Duodenal mucosa (tissue), 2 donors: Measurements from ENCODE around the gene RIMBP2.

Source experiments
- H3K27ac ChIP-seq: one replicate; pipeline ENCODE4 v1.7.0; 2013; ENCODE audit warnings: low read depth, low read length
- H3K27me3 ChIP-seq, 2 donors: one replicate each; pipeline ENCODE4 v1.7.0; 2013; ENCODE audit warnings: low read length in 2 of 2, control low read depth in 1 of 2; ENCODE audit not compliant: insufficient read depth in 2 of 2, control insufficient read depth in 1 of 2
- H3K36me3 ChIP-seq, 2 donors: one replicate each; pipeline ENCODE4 v1.7.0; 2013; ENCODE audit warnings: low read length in 2 of 2, control low read depth in 1 of 2; ENCODE audit not compliant: insufficient read depth in 2 of 2, control insufficient read depth in 1 of 2
- H3K4me1 ChIP-seq, 2 donors: one replicate each; pipeline ENCODE4 v1.7.0; 2013; ENCODE audit warnings: low read length in 2 of 2, control low read depth in 1 of 2; ENCODE audit not compliant: insufficient read depth in 2 of 2, control insufficient read depth in 1 of 2
- H3K4me3 ChIP-seq, 2 donors: one replicate each; pipeline ENCODE4 v1.7.0; 2013; ENCODE audit warnings: low read length in 2 of 2, low read depth in 1 of 2
- H3K9ac ChIP-seq, 2 donors: one replicate each; pipeline ENCODE4 v1.7.0; 2013; ENCODE audit warnings: low read length in 2 of 2, low read depth in 1 of 2
- H3K9me3 ChIP-seq, 2 donors: one replicate each; pipeline ENCODE4 v1.7.0; 2013; ENCODE audit warnings: low read length in 2 of 2, control low read depth in 1 of 2; ENCODE audit not compliant: control insufficient read depth in 1 of 2

The RIMBP2 gene

DNA sequence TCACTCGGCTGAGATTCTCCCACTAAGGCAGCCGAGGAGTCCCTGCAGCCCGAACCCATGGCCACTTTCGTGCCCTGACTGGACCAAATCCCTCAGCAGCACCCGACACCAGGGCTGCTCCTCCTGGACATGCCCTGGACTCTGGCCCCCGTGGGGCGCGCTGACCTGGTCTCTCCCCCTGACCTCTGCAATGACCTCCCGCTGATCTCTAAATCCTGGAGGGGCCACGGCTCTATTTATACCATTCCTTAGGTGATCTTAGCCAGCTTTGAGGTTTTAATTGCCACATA, 230.0 kb downstream of the RIMBP2 start:
- H3K36me3 ChIP-seq, result no peaks in the 10 kb centered on the region
- H3K27ac ChIP-seq, result no peak overlapping the region
- H3K9me3 ChIP-seq, result no peaks in the 10 kb centered on the region
- H3K4me1 ChIP-seq, result no peaks in the 10 kb centered on the region
- no peaks in the 10 kb centered on the region for H3K27me3 ChIP-seq
- no peak overlapping the region for H3K9ac ChIP-seq
- H3K4me3 ChIP-seq, result no peak overlapping the region

DNA sequence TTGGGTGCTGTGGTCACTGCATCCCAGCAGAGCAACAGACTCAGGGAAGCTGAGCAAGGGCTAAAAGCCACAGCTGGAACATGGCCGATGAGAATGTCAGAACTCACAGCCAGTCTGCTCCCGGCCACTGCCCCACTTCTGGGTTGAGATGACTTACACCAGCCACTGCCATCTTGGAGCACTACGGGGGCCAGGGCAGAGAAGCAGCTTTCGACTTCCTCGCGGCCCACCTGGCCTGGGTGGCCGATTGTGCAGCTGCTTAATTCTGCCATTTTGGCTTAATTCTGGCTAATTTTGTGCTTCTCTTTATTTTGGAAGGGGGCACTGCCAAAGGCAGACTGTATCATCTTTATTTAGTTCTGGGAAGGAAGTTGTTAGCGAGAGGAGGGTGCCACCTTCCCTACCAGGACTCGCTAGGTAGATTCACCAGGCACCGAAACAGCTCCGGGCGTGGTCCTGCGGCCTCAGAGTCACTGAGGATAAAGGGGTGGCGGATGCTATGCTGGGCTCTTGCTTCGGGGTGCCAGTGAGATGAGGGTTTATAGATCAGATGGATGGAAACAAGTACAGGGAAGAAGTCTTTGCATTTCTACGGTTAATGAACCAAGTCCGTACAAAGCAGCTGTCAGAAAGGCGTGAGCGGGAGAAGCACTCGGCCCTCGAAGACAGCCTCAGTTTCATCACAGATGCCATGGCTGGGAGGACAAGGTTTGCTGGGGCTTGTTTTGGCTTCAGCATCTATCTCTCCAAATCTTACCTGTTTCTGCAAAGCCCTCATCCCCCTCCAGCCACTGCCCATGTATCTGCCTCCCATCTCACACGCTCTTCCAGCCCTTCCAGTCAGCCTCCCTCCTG, 230.6 kb downstream of the RIMBP2 start:
- Histone ChIP-seq H3K9me3 (no peaks in the 10 kb centered on the region), H3K27me3 (no peaks in the 10 kb centered on the region)

DNA sequence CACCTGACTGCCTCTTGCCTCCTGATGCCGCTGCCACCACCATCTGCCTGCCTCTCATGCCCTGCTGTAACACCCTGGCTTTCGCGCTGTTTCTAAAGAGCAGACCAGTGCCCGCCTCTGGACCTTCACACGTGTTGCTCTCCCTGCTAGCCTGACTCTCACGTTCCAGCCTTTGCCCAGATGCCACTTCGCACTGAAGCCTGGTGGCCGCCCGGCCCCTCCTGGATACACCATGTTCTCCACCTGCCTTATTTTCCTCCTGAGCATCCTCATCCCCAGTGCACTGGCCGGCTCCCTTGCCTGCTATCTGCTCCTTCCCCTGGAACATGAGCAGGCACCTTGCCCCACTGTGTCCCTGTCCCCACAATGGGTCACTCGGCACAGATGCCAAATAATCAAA, 231.9 kb downstream of the RIMBP2 start:
- Histone ChIP-seq H3K27ac (no peak overlapping the region), H3K36me3 (no peaks in the 10 kb centered on the region), H3K27me3 (no peaks in the 10 kb centered on the region)

More for the DNA sequence above, 230.6 kb downstream of the RIMBP2 start:
- H3K36me3 ChIP-seq, result no peaks in the 10 kb centered on the region
- no peaks in the 10 kb centered on the region for H3K4me1 ChIP-seq
- no peak overlapping the region for H3K9ac ChIP-seq
- no peak overlapping the region for H3K27ac ChIP-seq
- H3K4me3 ChIP-seq, result no peak overlapping the region

DNA sequence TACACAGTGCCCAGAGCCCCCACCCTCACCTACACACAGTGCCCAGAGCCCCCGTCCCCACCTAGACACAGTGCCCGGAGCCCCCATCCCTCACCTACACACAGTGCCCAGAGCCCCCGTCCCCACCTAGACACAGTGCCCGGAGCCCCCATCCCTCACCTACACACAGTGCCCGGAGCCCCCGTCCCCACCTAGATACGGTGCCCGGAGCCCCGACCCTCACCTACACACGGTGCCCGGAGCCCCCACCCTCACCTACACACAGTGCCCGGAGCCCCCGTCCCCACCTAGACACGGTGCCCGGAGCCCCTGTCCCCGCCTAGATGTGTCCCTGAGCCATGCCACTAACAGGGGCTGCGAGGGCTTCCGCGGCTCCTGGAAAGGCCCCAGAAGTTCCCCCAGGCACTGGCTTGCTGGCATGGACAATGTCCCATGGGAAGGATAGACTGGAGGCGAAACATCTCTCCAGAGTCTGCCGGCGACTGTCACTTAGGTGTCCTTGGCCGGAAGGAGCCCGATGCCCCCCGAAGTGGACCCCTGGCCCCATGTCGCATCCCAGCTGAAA, 232.4 kb downstream of the RIMBP2 start:
- Histone ChIP-seq H3K4me3 (no peak overlapping the region), H3K27ac (no peak overlapping the region), H3K27me3 (no peaks in the 10 kb centered on the region), H3K9ac (no peak overlapping the region), H3K36me3 (no peaks in the 10 kb centered on the region), H3K9me3 (no peaks in the 10 kb centered on the region), H3K4me1 (no peaks in the 10 kb centered on the region)

More for the DNA sequence above, 231.9 kb downstream of the RIMBP2 start:
- Histone ChIP-seq H3K9me3 (no peaks in the 10 kb centered on the region), H3K4me3 (no peak overlapping the region), H3K9ac (no peak overlapping the region), H3K4me1 (no peaks in the 10 kb centered on the region)

DNA sequence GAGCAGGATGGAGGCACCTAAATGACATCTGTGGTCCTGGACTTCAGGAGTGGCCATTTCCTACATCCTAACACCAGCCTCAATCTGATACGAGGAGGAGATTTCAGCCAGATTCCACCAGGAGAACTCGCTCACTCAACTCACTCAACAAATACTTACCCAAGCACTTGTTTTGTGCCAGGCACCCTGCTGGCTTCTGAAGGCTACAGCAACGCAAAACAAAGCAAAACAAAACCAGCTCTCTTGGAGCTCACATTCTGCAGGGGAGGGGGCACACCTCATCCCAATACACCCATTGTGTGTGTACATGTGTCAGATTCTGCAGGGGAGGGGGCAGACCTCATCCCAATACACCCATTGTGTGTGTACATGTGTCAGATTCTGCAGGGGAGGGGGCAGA, 233.7 kb downstream of the RIMBP2 start:
- Histone ChIP-seq H3K9me3 (no peaks in the 10 kb centered on the region), H3K27me3 (no peaks in the 10 kb centered on the region)

DNA sequence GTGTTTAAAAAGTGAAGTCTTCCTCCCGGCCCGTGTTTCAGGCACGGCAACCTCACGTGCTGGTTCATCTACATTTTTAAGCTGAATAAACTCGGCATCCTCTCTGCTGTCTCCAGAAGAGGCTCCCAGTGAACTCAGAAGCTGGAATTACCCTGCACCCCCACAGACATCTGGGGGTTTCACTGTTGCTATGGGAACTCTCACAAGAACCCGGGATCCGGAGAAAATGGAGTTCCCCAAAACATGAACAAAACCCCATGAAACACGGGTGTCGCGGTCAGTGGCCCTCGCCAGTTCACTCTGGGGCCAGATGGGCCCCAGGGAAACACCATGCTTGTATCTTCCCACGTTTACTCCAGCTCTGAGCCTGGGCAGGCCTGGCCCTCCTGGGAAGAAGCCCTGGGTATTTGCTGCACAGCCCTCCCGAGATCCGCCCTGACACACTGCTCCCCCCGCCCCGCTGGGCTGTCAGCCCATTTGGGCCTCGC, 234.7 kb downstream of the RIMBP2 start:
- H3K4me1 ChIP-seq, result no peaks in the 10 kb centered on the region
- H3K9ac ChIP-seq, result no peak overlapping the region
- H3K36me3 ChIP-seq, result no peaks in the 10 kb centered on the region
- H3K27me3 ChIP-seq, result no peaks in the 10 kb centered on the region
- no peak overlapping the region for H3K27ac ChIP-seq
- H3K4me3 ChIP-seq, result no peak overlapping the region
- H3K9me3 ChIP-seq, result no peaks in the 10 kb centered on the region

More for the DNA sequence above, 233.7 kb downstream of the RIMBP2 start:
- Histone ChIP-seq H3K4me1 (no peaks in the 10 kb centered on the region), H3K36me3 (no peaks in the 10 kb centered on the region), H3K9ac (no peak overlapping the region), H3K27ac (no peak overlapping the region), H3K4me3 (no peak overlapping the region)

DNA sequence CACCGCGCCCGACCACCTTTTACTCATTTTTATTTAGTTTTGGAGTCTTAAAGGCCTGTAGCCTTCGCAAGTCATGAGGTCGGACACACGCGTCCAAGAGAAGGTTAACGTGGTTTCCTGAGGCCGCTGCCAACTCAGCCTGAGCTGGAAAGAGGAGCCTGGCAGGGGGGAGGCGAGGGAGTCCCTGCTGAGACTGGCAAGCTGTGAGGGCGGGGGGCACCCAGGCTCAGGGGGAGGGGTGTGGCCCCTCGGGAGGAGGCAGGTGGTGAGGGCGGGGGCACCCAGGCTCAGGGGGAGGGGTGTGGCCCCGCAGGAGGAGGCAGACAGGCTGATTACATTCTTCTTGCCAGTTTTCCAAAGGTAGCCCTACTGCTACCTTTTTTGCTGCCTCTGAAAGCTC, 235.2 kb downstream of the RIMBP2 start:
- Histone ChIP-seq H3K36me3 (no peaks in the 10 kb centered on the region), H3K27me3 (no peaks in the 10 kb centered on the region), H3K27ac (no peak overlapping the region), H3K4me1 (no peaks in the 10 kb centered on the region), H3K9ac (no peak overlapping the region), H3K9me3 (no peaks in the 10 kb centered on the region), H3K4me3 (no peak overlapping the region)

DNA sequence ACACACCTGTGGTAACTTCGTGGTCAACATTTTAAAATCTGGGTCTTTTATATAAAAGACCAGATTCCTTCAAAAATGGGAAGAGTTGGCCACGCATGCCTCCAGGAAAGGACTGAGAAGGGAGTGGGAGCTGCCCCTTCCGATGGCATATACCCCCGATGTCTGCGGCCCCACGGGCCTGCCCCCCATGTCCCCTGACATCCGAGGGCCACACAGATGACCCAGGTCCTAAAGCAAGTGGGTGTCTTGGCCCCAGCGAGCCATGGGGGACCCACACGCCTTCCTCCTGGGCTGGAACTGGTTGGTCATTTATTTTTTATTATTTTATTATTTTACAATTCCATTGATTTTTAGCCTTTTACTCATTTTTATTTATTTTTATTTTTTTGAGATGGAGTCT, 235.9 kb downstream of the RIMBP2 start:
- Histone ChIP-seq H3K4me1 (no peaks in the 10 kb centered on the region), H3K9me3 (no peaks in the 10 kb centered on the region), H3K36me3 (no peaks in the 10 kb centered on the region), H3K27me3 (no peaks in the 10 kb centered on the region), H3K9ac (no peak overlapping the region), H3K27ac (no peak overlapping the region), H3K4me3 (no peak overlapping the region)

DNA sequence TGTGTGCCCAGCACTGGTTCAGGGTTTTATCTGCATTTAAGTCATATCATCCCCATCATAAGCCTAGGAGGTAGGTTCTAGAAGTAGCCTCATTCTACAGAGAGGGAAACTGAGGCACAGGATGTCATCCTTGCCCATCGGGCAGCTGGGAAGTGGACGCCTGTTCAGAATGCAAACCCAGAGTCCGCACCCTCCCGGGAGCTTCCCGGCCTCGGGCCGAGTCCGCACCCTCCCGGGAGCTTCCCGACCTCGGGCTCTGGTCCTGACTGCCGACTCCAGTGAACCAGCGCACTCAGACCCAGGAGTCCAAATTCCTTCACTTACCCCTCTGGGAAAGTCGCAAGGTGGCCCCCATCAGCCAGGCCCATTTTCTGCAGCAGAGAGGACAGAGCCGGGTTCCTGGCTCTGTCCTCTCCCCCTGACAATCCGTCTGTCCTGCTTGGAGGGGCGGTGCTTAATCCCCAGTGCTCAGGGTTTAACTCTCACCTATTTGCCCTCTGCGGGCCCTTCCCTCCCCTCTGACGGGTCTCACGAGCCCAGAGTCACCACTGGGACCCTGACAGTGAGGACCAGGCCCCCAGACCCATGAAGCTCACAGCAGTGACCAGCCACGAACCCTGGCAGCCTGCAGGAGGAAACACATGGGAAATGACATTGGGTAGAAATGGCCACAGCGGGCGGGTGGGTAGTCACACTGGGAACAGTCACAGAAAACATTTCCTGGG, 236.5 kb downstream of the RIMBP2 start:
- no peaks in the 10 kb centered on the region for H3K9me3 ChIP-seq
- H3K27ac ChIP-seq, result no peak overlapping the region
- H3K4me1 ChIP-seq, result no peaks in the 10 kb centered on the region
- H3K4me3 ChIP-seq, result no peak overlapping the region
- no peak overlapping the region for H3K9ac ChIP-seq
- no peaks in the 10 kb centered on the region for H3K27me3 ChIP-seq
- no peaks in the 10 kb centered on the region for H3K36me3 ChIP-seq

DNA sequence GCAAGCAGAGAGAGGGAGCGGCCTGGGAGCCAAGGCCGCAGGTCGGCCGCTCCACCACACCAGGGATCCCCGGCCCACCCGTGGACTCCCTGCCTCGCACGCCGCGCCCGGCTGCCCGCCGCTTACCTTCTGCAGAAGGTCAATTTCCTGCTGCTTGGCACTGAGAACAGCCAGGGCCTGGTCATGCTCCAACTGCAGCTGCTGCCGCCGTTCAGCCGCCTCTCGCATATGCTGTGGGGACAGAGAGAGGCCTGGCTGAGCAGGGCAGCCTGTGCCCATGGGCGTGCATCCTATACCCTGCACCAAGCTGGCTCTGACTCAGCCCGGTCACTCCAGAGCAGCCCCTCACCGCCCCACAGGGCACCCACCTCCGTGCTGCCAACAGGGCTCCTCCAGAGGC, 237.3 kb downstream of the RIMBP2 start:
- Histone ChIP-seq H3K4me3 (no peak overlapping the region), H3K36me3 (no peaks in the 10 kb centered on the region), H3K27ac (no peak overlapping the region), H3K4me1 (no peaks in the 10 kb centered on the region), H3K9me3 (no peaks in the 10 kb centered on the region), H3K9ac (no peak overlapping the region), H3K27me3 (no peaks in the 10 kb centered on the region)
